Pancreas (tissue), 10 donors: ENCODE data around the gene ATXN7L2. TPM values are rescaled to one million over a fixed set of nuclear protein-coding genes. Genes with fewer than 3 reads are reported as not detected.
A peak's percentile ranks its signal among the peaks of the same experiment; 100 is the strongest.

Experiments
- ATAC-seq, 4 donors: fragments of 200-7000 bp; cut with Tn5 transposase; one replicate each; pipeline versions ENCODE4 v1.8.0 to v1.9.1; 2020; ENCODE audit warnings: mild to moderate bottlenecking in 4 of 4, moderate library complexity in 4 of 4
- DNase-seq, 6 donors: peaks; one replicate each; pipeline ENCODE4 v3.0.0-alpha.2; 2020
- FAIRE-seq: peaks from 2 replicates; lab custom pipeline; 2012; peaks lifted over from hg19 to GRCh38; lab: Jason Lieb, UNC
- H3K27ac ChIP-seq, 4 donors: fragments of 200-600 bp; sonication (generic); 1 replicate in 3 of 4; 2 replicates in 1 of 4; pipeline versions ENCODE4 v1.5.0 to v1.8.0; 2020
- H3K27me3 ChIP-seq, 4 donors: fragments of 200-600 bp; one replicate each; pipeline ENCODE4 v1.8.0; 2021
- H3K36me3 ChIP-seq, 3 donors: fragments of 200-600 bp; sonication (generic) in 1 of 3; one replicate each; pipeline versions ENCODE4 v1.5.0 to v1.8.0; 2020 to 2021
- H3K4me1 ChIP-seq, 3 donors: fragments of 200-600 bp; one replicate each; pipeline ENCODE4 v1.8.0; 2021
- H3K4me3 ChIP-seq, 4 donors: fragments of 200-600 bp; sonication (generic) in 2 of 4; one replicate each; pipeline versions ENCODE4 v1.5.0 to v1.8.0; 2020 to 2021
- H3K9me3 ChIP-seq, 4 donors: fragments of 200-600 bp; one replicate each; pipeline ENCODE4 v1.8.0; 2021
- WGBS, 2 donors: extraction: QIAGEN DNeasy Blood & Tissue Kit; methylation state at CpG; one replicate each; pipeline ENCODE4 v1.1.7; 2013; 5-methylcytosine and 5-hydroxymethylcytosine counted together
- intact Hi-C, 3 donors: fragments of 100-400 bp; cut with DNase I; formaldehyde crosslinking; loops; one replicate each; pipeline versions ENCODE4 v1.11.1 to v1.14.2; 2022
- polyA plus RNA-seq, 2 donors: library from polyadenylated mRNA; stranded (reverse); fragments of 200-250 nt; gene quantifications; one replicate each; pipeline ENCODE4 v1.2.3, GENCODE V29; 2013
- total RNA-seq, 6 donors: library from RNA; stranded (reverse); fragmentation: NEBNext Ultra II Directional in 4 of 6; extraction: Animal tissue kit (Norgen Biotek cat#: 25700) in 4 of 6; gene quantifications; one replicate each; pipeline versions ENCODE4 v1.2.1 to v1.2.4, GENCODE V29; 2021 to 2023
- TF ChIP-seq, protein P1 (sequence below), 4 donors: fragments of 200-600 bp; sonication (generic) in 3 of 4; IDR thresholded peaks; one replicate each; pipeline versions ENCODE4 v1.5.0 to v1.8.0; 2021; ENCODE audit warnings: antibody characterized with exemption in 4 of 4
- donor health status: healthy with polysubstance abuse.
- donor health status: DM: no; HTN: no; CAD: no; lungs with moderate emphysema.
- donor health status: DM: no; HTN: no; CAD: no.
- donor health status: control.
- donor health status: control.
- donor health status: Bipolar disorder and iron deficiency.
- donor health status: DM: yes; HTN: yes; CAD: no.
- donor health status: DM: no; HTN: no; CAD: no.
- donor health status: DM: no; HTN: no; CAD: no.
- donor health status: DM: yes; HTN: yes; CAD: no.

ATXN7L2 gene
- total and polyA plus RNA-seq, 8 donors = 1.1 to 15.7 (median 1.9) TPM

DNA sequence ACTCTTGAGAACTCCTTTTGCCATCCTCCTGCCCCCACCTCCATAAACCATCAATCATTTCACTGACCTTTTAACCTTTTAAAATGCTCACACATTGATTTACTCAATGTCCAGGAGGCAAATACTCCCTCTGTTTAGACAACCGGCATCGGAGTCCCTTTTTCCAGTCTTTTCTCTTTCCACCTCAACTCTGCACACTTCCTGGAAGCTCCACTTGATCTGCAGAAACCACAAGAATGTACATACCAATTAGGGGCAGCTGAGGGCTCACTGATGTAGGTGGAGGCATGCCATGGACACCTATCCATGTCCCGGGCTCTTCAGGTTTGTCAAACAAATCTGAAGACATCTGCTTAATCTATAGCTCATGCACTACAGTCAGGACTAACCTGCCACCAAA lies 31.1 kb downstream of the ATXN7L2 start:
- DNase-seq = no peak
- H3K27ac ChIP-seq = no peak overlapping the region
- intact Hi-C loops = no loop called here
- ATAC-seq = no peak
- no peaks in the 10 kb centered on the region for H3K27me3 ChIP-seq
- H3K4me1 ChIP-seq = peaks cover 0 to 3% (median 0%) of the 10 kb centered on the region in 3 donors
- WGBS, 2 donors = 51 to 66% methylated on average over 3 of the region's 3 CpGs
- no peaks in the 10 kb centered on the region for H3K9me3 ChIP-seq
- no peak for FAIRE-seq
- no peaks in the 10 kb centered on the region for H3K36me3 ChIP-seq
- H3K4me3 ChIP-seq = no peak overlapping the region
- TF ChIP-seq, protein P1, sequence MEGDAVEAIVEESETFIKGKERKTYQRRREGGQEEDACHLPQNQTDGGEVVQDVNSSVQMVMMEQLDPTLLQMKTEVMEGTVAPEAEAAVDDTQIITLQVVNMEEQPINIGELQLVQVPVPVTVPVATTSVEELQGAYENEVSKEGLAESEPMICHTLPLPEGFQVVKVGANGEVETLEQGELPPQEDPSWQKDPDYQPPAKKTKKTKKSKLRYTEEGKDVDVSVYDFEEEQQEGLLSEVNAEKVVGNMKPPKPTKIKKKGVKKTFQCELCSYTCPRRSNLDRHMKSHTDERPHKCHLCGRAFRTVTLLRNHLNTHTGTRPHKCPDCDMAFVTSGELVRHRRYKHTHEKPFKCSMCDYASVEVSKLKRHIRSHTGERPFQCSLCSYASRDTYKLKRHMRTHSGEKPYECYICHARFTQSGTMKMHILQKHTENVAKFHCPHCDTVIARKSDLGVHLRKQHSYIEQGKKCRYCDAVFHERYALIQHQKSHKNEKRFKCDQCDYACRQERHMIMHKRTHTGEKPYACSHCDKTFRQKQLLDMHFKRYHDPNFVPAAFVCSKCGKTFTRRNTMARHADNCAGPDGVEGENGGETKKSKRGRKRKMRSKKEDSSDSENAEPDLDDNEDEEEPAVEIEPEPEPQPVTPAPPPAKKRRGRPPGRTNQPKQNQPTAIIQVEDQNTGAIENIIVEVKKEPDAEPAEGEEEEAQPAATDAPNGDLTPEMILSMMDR (IDR thresholded peaks at IDR 0.05) = no peak

DNA sequence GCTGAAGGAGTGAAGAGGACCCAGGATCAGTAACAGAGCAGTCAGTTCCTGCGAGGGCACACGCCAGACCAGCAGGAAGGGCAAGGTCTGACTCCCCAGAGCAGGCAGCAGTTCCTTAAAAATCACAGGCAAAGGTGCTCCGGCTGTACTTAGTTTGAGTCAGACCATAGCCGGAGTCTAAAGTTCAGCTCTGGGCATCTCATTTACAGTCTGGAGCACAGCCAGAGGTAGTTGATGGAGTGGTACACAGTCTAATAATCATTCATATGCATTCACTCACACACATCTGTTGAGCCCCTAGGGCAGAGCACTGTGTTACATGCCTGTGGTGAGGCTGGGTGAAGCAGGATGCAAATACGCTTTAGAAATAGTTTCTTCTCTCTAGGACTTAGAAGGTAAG lies 33.2 kb downstream of the ATXN7L2 start:
- WGBS, 2 donors = 55 to 57% methylated on average over 5 of the region's 5 CpGs
- TF ChIP-seq, protein P1 (IDR thresholded peaks at IDR 0.05) = no peak
- ATAC-seq (peak in 2 of 4 donors; percentile 30 to 42), FAIRE-seq (no peak), DNase-seq (no peak)
- H3K27me3 ChIP-seq = no peaks in the 10 kb centered on the region
- no peaks in the 10 kb centered on the region for H3K4me1 ChIP-seq
- H3K36me3 ChIP-seq = no peaks in the 10 kb centered on the region
- H3K4me3 ChIP-seq = no peak overlapping the region
- intact Hi-C loops = no loop called here
- no peak overlapping the region for H3K27ac ChIP-seq
- no peaks in the 10 kb centered on the region for H3K9me3 ChIP-seq

DNA sequence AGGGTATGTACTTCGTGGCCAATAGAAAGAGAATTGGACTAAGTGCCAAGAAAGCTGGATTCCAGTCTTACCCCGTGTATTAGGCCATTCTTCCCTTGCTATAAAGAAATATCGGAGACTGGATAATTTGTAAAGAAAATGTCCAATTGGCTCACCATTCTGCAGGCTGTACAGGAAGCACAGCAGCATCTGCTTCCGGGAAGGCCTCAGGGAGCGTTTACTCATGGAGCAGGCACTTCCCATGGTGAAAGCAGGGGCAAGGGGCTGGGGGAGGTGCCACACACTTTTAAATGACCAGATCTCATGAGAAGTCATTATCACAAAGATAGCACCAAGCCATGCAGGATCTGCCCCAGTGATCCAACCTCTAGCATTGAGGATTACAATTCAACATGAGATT lies 33.6 kb downstream of the ATXN7L2 start:
- no peak for ATAC-seq
- intact Hi-C loops = no loop called here

DNA sequence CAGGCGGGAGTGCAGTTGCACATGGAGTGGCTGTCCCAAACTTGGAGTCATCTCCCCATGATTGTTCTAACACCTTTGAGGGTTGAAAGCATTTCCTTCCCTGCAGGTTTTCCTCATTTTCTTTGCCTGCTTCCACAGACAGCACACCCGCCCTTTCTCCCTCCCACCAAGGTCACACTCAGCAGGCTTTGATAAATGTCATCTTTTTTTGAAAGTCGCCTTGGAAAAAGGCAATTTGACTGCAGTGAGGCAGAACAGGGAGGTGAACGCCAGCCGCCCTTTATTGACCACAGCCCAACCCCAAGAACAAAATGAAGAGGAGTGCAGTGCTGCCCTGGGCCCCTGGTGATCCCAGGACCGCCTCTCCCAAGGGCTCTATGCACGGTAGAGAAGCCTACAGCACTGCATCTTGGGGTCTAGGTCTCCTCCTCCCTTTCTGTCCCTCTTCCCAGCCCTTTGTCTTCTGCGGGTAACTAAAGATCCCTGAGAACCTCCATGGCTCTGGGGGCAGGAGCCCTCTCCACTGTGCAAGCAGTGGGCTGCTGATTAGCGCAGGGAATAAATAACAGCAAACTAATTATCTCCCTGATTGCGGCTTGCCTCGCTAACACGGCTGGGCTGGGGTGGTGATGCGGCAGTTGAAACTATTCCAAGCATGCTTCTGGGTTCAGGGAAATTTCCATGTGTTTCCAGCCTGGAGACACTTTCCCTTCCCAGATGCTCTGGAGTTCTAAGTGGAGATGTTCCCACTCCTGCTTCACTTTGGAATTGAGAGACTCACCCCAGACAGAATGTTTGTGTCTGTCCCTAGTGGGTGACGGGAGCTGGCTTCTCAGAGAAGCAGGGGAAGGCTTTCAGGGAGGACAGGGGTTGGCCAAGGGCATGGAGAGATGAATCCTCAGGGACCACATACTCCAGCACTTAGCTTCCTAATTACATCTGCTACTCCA lies 37.6 kb downstream of the ATXN7L2 start:
- 36% methylated on average over 14 of the region's 14 CpGs for WGBS, 2 donors
- Histone ChIP-seq H3K27me3 (no peaks in the 10 kb centered on the region), H3K27ac (no peak overlapping the region), H3K36me3 (no peaks in the 10 kb centered on the region), H3K9me3 (no peaks in the 10 kb centered on the region), H3K4me1 (no peaks in the 10 kb centered on the region), H3K4me3 (no peak overlapping the region)
- ATAC-seq (peak in 1 of 4 donors; percentile 12), DNase-seq (no peak), FAIRE-seq (no peak)
- intact Hi-C loops = loop anchor here in 1 of 3 donors (10.0 kb wide), 1 partner anchor 246 kb away; no protein-coding TSS in a partner anchor
- TF ChIP-seq, protein P1 (IDR thresholded peaks at IDR 0.05) = no peak

More for the DNA sequence above, 33.6 kb downstream of the ATXN7L2 start:
- Histone ChIP-seq H3K4me1 (no peaks in the 10 kb centered on the region), H3K27ac (no peak overlapping the region), H3K9me3 (no peaks in the 10 kb centered on the region), H3K4me3 (no peak overlapping the region), H3K36me3 (no peaks in the 10 kb centered on the region), H3K27me3 (no peaks in the 10 kb centered on the region)
- DNase-seq = no peak
- 77 to 82% methylated on average over 5 of the region's 5 CpGs for WGBS, 2 donors
- no peak for FAIRE-seq
- TF ChIP-seq, protein P1 (IDR thresholded peaks at IDR 0.05) = no peak

DNA sequence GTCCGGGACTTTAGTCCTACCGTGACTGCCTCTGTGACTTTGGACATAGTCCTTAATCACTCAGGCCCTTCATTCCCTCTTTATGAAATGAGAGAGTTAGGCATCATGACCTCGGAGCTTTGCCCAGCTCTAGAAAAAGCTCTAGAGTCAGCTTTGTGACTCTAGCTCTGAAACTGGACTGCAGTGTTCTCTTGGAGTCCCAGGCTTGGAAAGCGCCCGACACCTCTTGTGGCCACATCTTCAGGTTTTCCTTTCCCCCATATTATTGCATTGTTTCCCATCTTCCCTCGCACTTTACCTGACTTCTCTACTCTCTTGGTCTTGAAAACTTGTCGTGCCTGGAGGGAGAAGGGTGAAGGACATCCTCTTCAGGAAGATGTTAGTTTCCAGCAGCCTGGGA lies 38.3 kb downstream of the ATXN7L2 start:
- Histone ChIP-seq H3K4me1 (no peaks in the 10 kb centered on the region), H3K27me3 (no peaks in the 10 kb centered on the region), H3K27ac (no peak overlapping the region), H3K9me3 (no peaks in the 10 kb centered on the region), H3K36me3 (no peaks in the 10 kb centered on the region), H3K4me3 (no peak overlapping the region)
- FAIRE-seq (no peak), DNase-seq (no peak), ATAC-seq (no peak)
- WGBS, 2 donors = 81 to 88% methylated on average over 7 of the region's 7 CpGs
- TF ChIP-seq, protein P1 (IDR thresholded peaks at IDR 0.05) = no peak
- intact Hi-C loops = loop anchor here in 1 of 3 donors (10.0 kb wide), 1 partner anchor 247 kb away; no protein-coding TSS in a partner anchor
